GM18517 (cell line): Measurements from ENCODE around the gene NLRP3.
"Not testable (repeated sequence)": the region's sequence is repeated elsewhere in the genome, so short reads cannot be mapped to it uniquely, and the experiment has no call there.

ENCODE experiments used
- ATAC-seq: cut with Tn5 transposase; IDR thresholded peaks from one replicate; pipeline ENCODE4 v1.9.1; 2021; ENCODE audit warnings: mild to moderate bottlenecking, moderate library complexity; ENCODE audit not compliant: unreplicated experiment

The NLRP3 gene

DNA sequence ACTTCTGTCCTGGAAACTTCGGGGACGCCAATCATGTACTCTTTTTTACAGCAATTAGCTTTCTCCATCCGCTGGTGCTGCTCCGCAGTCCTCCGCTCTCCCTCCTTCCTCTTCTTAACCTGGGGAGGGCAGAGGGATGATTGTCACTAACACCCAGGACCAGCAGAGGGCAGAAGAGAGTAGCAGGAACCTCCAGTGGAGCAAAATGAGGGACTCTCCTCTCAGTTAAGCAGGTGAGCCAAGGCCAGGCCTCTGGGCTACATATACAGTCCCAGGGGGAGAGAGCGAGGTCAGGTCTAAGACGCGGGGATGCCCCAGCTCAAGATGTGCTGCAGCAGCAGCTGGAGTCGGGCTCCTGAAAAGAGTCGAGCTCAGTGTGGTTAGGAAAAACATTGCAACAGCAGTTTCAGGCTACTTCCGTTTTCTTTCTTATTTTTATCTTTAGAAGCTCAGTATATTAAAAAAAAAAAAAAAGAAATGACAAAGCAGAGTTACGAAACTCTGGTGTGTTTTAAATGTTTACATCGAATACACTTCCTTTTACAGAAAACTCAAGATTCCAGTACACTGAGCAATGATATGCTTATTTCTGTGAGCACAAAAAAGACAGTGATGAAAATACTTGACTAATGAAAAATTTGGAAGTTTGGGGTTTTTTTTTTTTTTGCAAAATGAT lies 25.7 kb upstream of the NLRP3 start:
- peak; percentile 100 for ATAC-seq

DNA sequence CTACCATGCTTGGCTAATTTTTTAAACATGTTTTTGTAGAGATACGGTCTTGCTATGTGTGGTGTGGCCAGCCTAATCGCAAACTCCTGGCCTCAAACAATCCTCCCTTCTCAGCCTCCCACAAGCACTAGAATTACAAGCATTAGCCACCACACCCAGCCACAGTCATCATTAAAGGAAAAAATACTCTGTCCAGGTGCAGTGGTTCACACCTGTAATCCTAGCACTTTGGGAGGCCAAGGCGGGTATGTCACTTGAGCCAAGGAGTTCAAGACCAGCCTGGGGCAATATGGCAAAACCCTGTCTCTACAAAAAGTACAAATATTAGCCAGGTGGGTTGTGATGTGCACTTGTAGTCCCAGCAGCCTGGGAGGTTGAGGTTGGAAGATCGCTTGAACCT lies 25.0 kb upstream of the NLRP3 start:
- ATAC-seq, result no peak

DNA sequence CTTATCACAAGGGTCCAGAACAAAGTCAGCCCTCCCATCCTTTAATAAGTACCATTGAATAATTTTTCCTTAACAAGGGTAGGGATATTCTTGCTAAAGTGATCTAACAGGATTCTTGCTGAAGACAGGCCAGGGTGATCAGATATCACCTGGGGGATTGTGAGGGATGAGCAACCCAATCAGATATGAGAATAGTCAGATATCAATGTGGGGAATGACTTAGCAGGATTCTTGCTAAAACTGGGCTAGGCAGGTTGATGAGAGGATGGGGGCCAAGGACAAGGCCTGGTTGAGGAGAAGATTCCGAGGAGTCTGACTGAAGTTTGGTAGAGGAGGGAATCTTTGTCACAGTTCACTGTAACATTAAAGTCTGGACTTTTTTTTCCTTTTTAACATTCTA lies 23.9 kb upstream of the NLRP3 start:
- ATAC-seq, result no peak

DNA sequence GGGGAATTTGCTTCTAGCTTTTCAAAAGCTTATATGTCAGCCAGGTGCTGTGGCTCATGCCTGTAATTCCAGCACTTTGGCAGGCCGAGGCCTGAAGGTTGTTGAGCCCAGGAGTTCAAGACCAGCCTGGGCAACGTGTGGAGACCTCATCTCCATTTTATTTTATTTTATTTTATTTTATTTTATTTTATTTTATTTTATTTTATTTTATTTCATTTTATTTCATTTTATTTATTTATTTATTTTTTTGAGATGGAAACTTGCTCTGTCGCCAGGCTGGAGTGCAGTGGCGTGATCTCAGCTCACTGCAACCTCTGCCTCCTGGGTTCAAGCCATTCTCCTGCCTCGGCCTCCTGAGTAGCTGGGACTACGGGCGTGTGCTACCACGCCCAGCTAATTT lies 20.9 kb upstream of the NLRP3 start:
- not testable (repeated sequence) for ATAC-seq

DNA sequence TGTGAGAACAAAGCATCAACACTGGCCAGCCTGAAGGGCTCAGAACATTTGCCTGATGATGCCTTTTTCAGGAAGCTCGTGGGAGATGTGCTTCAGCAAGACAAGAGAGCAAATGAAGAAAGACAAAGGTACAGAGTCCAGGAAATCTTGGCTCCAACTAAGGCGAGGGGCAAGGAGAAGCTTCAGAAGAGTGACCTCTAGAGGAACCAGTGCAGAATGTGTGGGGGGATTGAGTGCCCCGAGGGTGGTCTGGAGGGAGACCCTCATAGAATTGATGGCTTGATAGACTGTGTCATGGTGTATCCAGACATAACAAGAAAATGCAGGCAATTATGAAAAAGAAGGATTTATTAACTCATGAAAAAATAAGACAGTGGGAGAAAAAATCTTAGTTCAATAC lies 15.3 kb upstream of the NLRP3 start:
- ATAC-seq, result no peak

DNA sequence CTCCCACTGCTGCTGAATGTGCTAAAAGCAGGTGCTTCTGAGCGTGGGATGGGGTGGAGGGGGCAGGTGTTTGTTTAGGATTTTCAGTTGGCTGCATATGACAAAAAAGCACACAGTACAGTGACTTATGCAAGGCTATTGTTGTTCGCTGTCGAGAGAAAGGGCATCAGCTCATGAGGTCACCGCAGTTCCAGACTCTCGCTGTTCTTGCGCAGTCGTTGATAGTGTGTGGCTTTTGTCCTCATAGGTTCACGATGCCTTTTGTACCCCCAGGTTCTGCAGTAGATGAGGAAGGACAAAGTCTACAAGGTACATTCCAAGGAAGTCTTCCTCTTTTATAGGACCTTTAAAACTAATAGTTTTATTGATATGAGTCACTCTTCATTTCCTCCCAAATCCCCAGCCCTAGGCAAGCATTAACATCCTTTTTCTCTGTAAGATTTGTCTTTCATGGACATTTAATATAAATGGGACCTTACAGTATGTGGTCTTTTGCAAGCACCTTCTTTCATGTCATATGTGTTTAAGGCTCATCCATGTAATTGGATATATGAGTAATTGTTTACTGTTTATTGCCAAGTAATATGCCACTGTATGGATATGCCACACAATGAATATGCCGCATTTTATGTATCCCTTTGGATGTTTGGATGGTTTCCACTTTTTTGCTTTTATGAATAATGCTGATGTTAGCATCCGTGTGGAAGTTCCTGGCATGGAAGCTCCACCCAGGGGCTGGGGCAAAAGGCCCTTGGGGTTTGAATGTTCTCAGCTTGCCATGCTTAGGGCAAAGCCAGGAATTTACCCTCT lies 14.5 kb upstream of the NLRP3 start:
- no peak for ATAC-seq

DNA sequence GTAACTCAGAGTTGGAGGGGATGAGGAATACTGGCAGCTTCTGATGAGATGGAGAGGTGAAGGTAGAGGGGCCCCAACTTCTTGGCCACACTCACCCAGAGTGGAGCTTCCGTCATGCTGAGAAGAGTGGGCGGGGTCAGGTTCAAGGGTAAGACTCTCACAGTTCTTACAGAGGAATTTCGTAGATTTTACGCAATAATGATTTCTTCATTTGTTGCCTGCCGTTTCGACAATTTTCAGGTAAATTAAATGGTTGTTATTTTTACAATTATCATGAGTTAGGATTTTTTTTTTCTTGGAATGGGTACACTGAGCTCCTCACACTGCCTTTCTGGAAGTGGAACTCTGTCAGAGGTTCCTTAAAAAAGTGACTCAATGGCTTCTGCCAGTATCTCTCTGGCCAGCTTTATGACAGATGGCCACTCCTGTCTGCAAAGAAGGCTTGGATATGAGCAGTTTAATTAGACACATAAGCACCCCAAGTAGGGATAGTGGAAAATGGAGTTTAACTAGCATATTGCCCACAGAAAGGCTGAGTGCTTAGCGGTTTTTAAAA lies 13.8 kb upstream of the NLRP3 start:
- ATAC-seq, result no peak

DNA sequence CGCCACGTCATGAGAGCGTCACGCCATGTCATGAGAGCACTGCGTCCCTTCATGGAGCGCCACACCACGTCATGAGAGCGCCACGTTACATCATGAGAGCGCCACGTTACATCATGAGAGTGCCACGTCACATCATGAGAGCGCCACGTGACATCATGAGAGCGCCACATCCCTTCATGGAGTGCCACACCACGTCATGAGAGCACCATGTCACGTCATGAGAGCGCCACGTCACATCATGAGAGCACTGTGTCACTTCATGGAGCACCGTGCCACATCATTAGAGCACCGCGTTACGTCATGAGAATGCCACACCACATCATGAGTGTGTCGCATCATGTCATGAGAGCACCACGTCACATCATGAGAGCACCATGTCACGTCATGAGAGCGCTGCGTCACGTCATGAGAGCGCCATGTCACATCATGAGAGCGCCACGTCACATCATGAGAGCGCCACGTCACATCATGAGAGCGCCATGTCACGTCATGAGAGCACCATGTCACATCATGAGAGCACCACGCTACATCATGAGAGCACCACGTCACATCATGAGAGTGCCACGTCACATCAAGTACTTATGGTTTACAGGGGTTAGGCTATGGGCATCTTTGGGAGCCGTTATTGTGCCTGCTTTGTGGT lies 9.8 kb upstream of the NLRP3 start:
- ATAC-seq, result no peak

DNA sequence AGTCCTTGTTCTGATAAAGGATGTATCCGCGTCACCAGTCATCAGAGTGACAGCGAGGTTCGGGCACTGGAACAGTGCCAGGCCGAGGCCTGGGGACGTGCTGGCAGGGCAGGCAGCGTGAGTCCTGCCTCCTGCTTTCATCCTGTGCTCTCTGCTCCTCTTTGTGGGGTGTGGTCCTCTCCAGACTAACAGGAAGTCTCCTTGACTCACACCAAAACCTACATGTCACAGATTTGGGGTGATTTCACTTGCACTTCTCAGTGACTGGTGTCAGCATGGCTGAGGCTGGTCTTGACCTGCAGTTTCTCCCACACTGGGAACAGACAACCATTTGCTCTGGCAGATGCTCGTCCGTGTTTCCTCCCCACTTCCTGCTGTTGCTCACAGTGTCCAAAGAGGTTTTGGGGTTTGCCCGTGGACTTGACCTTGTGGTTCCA lies 8.8 kb upstream of the NLRP3 start:
- ATAC-seq, result peak; percentile 73

DNA sequence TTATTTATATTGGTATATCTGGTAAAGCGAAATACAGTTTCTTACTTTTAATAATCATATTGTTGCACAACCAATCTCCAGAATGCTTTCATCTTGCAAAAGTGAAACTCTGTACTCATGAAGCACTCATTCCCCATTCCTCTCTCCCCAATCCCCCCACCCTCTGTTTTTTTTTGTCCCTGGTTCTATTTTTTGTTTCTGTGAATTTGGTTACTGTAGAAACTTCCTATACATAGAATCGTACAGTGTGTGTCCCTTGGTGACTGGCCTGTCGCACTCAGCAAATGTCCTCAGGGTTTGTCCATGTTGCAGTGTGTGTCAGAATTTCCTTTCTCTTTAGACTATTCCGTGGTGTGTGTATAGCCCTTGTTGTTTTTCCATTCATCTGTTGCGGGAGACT lies 7.9 kb upstream of the NLRP3 start:
- no peak for ATAC-seq

DNA sequence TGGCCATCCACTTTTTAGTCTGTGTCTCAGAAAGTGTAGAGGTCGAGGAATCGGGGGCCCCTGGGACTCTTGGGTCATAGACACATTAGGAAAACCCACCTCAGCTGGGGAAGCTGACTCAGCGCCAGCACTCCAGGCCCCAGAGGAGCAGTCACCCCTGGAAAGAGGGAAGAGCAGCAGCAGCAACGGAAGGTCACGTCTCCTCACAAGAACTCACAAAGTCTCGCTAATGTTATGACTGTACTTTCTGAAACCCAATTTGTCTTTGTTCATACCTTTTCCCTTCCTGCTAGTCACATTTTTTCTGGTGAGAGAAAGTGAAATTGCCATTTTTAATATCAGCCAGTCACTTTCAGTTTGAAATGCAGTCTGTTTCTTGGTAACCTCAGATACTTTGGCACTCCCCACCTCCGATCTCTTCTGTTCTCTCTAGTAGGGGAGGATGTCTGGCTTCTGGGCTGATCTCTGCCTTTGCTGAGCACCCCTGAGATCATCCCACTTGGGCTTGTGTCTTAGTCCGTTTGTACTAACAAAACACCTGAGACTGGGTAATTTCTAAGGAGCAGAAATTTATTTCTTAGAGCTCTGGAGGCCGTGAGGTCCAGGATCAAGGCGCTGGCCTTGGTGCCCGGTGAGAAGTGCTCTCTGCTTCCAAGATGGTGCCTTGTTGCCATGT lies 6.0 kb upstream of the NLRP3 start:
- peak; percentile 94 for ATAC-seq

DNA sequence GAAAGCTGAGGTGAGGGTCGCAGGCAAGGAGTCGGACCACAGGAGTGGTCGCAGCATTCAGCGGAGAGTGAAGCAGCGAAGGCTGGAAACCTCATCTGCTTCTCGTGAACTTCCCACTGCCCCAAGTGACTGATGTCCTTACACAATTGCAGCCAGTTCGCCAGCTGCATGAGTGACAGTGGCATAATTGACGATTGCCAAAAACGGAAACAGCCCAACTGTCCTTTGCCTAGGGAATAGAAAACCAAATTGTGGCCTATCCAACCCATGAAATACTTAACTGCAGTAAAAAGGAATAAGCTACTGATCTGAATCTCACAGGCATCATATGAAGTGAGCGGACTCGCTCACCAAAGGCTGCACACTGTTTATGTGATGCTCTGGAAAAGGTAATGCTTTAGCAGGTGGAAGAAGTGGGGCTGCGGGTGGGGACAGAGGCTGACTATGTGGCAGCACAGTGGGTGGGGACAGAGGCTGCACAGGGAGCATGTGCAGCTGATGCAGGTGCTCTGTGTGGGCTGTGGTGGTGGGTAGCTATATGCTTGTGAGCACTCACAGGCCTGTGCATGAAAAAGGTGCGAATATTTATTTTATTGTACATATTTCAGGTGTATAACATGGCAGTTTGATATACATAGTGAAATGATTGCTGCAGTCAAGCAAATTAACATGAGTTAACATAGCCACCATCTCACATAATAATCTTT lies 4.2 kb upstream of the NLRP3 start:
- ATAC-seq, result no peak

DNA sequence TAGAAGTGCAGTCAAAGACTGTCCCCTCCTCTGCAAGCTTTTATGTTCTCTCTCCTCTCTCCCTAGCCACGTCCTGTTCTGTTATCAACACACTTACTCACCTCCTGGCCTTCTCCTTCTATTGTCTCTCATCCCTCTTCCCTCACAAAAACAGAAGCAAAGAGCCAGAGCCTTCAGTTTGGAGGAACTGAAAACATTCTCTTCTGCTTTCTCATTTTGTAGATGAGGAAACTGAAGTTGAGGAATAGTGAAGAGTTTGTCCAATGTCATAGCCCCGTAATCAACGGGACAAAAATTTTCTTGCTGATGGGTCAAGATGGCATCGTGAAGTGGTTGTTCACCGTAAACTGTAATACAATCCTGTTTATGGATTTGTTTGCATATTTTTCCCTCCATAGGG lies 1.9 kb downstream of the NLRP3 start:
- no peak for ATAC-seq

DNA sequence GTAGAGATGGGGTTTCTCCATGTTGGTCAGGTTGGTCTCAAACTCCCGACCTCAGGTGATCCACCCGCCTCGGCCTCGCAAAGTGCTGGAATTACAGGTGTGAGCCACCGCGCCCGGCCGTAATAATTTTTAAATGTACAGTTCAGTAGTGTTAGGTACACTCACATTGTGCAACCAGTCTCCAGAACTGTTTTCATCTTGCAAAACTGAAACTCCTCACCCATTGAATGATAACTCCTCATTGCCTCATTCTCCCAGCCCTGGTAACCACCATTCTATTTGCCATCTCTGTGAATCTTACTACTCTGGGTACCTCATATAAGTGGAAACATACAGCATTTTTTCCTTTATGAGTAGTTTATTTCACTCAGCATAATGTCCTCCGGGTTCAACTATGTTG lies 3.4 kb downstream of the NLRP3 start:
- ATAC-seq, result no peak

DNA sequence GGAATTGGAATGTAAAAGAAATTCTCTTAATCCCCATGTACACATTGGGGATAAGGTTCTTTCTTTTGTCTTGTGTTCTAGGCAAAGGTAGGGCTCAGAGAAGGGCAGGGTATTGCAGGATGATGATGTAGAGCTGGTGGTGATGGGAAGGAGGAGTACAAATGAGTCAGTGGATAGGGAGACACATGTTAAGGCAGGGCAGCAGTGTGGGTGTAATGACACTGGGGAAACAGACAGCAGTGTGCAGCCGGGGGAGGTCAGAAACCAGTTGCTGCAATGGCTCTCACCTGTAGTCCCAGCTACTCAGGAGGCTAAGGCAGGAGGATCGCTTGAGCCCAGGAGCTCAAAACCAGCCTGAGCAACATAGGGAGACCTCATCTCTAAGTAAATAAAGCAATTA lies 5.1 kb downstream of the NLRP3 start:
- no peak for ATAC-seq

DNA sequence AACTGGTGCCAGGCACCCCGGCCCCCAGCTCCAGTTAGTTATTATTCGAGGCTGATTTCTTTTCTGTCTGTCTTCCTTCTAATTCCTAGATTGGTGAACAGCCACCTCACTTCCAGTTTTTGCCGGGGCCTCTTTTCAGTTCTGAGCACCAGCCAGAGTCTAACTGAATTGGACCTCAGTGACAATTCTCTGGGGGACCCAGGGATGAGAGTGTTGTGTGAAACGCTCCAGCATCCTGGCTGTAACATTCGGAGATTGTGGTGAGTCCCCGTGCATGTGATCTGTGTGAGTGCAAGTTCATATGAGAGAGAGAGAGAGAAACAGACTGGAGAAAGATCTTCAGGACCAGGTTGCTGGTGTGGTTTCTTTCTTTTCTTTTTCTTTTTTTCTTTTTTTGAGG lies 13.5 kb downstream of the NLRP3 start:
- no peak for ATAC-seq

DNA sequence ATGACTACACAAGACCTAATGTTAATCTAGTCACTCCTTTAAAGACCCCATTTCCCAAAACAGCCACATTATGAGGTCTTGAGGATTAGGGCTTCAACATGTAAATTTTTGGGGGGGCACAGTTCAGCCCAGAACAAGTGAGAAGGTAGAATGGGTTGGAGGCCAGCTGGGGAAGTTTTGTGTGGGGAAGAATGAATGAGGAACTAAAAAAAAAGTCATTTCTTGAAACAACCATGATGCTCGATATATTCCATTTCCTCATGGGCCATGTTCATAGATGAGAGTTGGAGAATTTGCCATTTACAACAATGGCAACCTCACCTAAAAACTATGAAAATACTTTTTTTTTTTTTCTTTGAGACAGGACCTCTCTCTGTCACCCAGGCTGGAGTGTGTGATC lies 14.5 kb downstream of the NLRP3 start:
- no peak for ATAC-seq

DNA sequence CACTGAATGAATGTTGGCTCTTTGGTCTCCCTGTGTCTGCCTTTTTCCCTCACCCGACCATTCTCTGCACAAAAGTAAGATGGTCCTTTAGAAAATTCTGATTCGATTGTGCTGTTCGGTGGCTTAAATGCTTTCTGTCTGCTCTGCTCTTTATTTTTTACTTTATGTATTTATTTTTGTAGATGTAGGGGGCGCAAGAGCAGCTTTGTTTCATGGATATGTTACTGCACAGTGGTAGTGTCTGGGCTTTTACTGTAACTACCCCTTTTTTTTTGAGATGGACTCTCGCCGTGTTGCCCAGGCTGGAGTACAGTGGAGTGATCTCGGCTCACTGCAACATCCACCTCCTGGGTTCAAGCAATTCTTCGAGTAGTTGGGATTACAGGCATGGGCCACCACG lies 15.7 kb downstream of the NLRP3 start:
- no peak for ATAC-seq

DNA sequence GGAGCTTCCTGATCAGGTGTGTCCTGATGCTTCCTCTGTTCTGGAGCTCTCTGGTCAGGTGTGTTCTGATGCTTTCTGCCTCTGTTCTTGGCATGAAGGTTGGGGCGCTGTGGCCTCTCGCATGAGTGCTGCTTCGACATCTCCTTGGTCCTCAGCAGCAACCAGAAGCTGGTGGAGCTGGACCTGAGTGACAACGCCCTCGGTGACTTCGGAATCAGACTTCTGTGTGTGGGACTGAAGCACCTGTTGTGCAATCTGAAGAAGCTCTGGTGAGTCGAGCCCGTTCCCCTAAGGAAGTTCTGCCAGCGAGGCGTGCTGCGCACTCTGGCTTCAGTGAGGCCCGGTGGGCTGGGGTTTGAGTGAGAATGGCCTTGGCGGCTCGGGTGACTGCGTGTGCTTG lies 18.0 kb downstream of the NLRP3 start:
- ATAC-seq, result no peak

DNA sequence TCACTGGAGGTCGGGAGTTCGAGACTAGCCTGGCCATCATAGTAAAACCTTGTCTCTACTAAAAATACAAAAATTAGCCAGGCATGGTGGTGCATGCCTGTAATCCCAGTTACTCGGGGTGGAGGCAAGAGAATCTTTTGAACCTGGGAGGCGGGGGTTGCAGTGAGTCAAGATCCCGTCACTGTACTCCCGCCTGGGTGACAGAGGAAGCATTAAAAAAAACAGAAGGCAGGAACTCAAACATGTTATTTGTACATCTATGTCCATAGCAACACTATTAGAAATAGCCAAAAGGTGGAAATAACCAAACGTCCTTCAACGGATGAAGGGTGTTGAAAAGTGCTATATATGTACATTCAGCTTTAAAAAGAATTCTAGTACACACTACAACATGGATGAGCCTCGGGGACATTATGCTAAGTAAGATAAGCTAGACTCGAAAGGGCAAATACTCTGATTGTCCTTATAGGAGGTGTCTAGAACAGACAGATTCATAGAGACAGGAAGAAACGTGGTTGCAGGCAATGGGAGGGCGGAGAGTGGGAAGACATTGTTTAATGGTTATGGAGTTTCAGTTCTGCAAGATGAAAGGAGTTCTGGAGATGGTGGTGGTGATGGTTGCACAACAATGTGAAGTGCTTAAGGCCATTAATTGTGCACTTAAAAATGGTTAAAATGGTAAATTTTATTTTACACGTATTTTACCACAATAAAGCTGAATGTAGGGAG lies 19.2 kb downstream of the NLRP3 start:
- ATAC-seq, result peak; percentile 28
